NCI-H1436 treated with DMSO at 0.1 percent for 48 hours (cell line): Measurements from ENCODE around the gene CAP1.

ENCODE experiments used
- DNase-seq: peaks from one replicate; lab custom pipeline; 2025; lab: John Stamatoyannopoulos, UW

CAP1 gene

GRCh38 chr1:40096977-40097782 is 56.7 kb downstream of the CAP1 start, which contains the start of gene PPT1:
Gene PPT1 (minus strand): TSS chr1:40097252. CDS start chr1:40097238, 14 bp downstream.
- peak; percentile 30 for DNase-seq

GRCh38 chr1:40102038-40102437 is 61.5 kb downstream of the CAP1 start:
- no peak for DNase-seq

- DNase-seq = no peak
These were observed 62.4 kb downstream of the CAP1 start for GRCh38 chr1:40102896-40103295.

GRCh38 chr1:40105028-40105427 is 64.5 kb downstream of the CAP1 start:
- no peak for DNase-seq

GRCh38 chr1:40107290-40107959 is 66.9 kb downstream of the CAP1 start:
- no peak for DNase-seq

GRCh38 chr1:40110389-40110788 is 69.9 kb downstream of the CAP1 start:
- DNase-seq = no peak

GRCh38 chr1:40114400-40114799 is 73.9 kb downstream of the CAP1 start:
- DNase-seq = no peak

GRCh38 chr1:40120128-40120527 is 79.6 kb downstream of the CAP1 start:
- DNase-seq = no peak
